K562 (cell line): ENCODE results near the gene NADK. TPM values are rescaled to one million over a fixed set of nuclear protein-coding genes. Genes with fewer than 3 reads are reported as not detected.

ENCODE experiments used
- BMI1 ChIP-seq: fragments of 150-350 bp; IDR thresholded peaks from 2 replicates; pipeline ENCODE4 v1.6.1; 2014; ENCODE audit warnings: low read length
- CAMTA2 ChIP-seq: fragments of 250-450 bp; sonication (Bioruptor Pico); conservative IDR thresholded peaks from 2 replicates; pipeline ENCODE4 v1.5.1; 2022
- CREB3L1 ChIP-seq: fragments of 450-650 bp; IDR thresholded peaks from 2 replicates; pipeline ENCODE4 v1.6.1; 2014; ENCODE audit warnings: low read depth, mild to moderate bottlenecking, moderate library complexity, borderline replicate concordance
- E2F4 ChIP-seq: sonication (generic); formaldehyde crosslinking; IDR thresholded peaks from 2 replicates; pipeline ENCODE4 v1.8.0; 2022; ENCODE audit warnings: mild to moderate bottlenecking, low read depth, missing genetic modification reagents
- ELF2 ChIP-seq: fragments of 250-450 bp; sonication (Bioruptor Pico); IDR thresholded peaks from 2 replicates; pipeline ENCODE4 v1.5.0; 2021; ENCODE audit warnings: mild to moderate bottlenecking
- ETS2 ChIP-seq: IDR thresholded peaks from 2 replicates; pipeline ENCODE4 v1.6.1; 2016; ENCODE audit warnings: borderline replicate concordance, missing genetic modification characterization, mild to moderate bottlenecking, moderate library complexity, missing compliant biosample characterization; ENCODE audit not compliant: poor library complexity, severe bottlenecking
- FOXM1 ChIP-seq, 2 experiments: fragments of 450-650 bp in 1 of 2; sonication (generic) in 1 of 2; formaldehyde crosslinking in 1 of 2; IDR thresholded peaks; 2 replicates each; pipeline versions ENCODE4 v1.6.1 to v1.9.0; 2017 to 2022; ENCODE audit warnings: low read depth in 2 of 2, mild to moderate bottlenecking in 2 of 2, missing genetic modification reagents in 1 of 2, moderate library complexity in 1 of 2
- HNRNPUL1 ChIP-seq: fragments of 200-400 bp; formaldehyde crosslinking; IDR thresholded peaks from 2 replicates; pipeline ENCODE4 v1.6.1; 2017; ENCODE audit warnings: low read length
- KAT2B ChIP-seq: IDR thresholded peaks from one replicate; pipeline ENCODE4 v1.6.1; 2012; ENCODE audit warnings: low read depth, mild to moderate bottlenecking, control low read depth, inconsistent platforms, low read length, moderate library complexity
- KDM5B ChIP-seq: fragments of 200-600 bp; sonication (generic); IDR thresholded peaks from 2 replicates; pipeline ENCODE4 v1.6.1; 2012; ENCODE audit warnings: low read depth, mild to moderate bottlenecking, moderate library complexity, low read length, control low read depth, inconsistent platforms; ENCODE audit not compliant: insufficient replicate concordance
- MCM2 ChIP-seq: fragments of 450-650 bp; IDR thresholded peaks from 2 replicates; pipeline ENCODE4 v1.6.1; 2017; ENCODE audit warnings: low read depth, mild to moderate bottlenecking
- MED1 ChIP-seq: sonication (generic); formaldehyde crosslinking; IDR thresholded peaks from 2 replicates; pipeline ENCODE4 v1.8.1; 2023; ENCODE audit warnings: missing genetic modification reagents, borderline replicate concordance
- MITF ChIP-seq: IDR thresholded peaks from 2 replicates; pipeline ENCODE4 v1.6.1; 2014; ENCODE audit warnings: antibody characterized with exemption
- NR2F6 ChIP-seq: fragments of 450-650 bp; formaldehyde crosslinking; IDR thresholded peaks from 2 replicates; pipeline ENCODE4 v1.4.0; 2020; ENCODE audit warnings: mild to moderate bottlenecking
- OTX1 ChIP-seq: fragments of 450-650 bp; formaldehyde crosslinking; IDR thresholded peaks from 2 replicates; pipeline ENCODE4 v1.4.0; 2022; ENCODE audit warnings: mild to moderate bottlenecking
- POLR2AphosphoS5 ChIP-seq: IDR thresholded peaks from 2 replicates; pipeline ENCODE4 v1.6.1; 2011; ENCODE audit warnings: mild to moderate bottlenecking, low read depth, low read length, moderate library complexity; ENCODE audit not compliant: control insufficient read depth, insufficient read depth
- POLR3G ChIP-seq: IDR thresholded peaks from 2 replicates; pipeline ENCODE4 v1.6.1; 2011; ENCODE audit not compliant: insufficient read length, insufficient replicate concordance; ENCODE audit errors: extremely low read depth
- RBBP5 ChIP-seq: fragments of 200-600 bp; sonication (generic); IDR thresholded peaks from 2 replicates; pipeline ENCODE4 v1.6.1; 2012; ENCODE audit warnings: borderline replicate concordance, mild to moderate bottlenecking, low read length, control low read depth, inconsistent platforms; ENCODE audit not compliant: insufficient read depth, poor library complexity, severe bottlenecking
- U2AF1 ChIP-seq: fragments of 200-400 bp; formaldehyde crosslinking; optimal IDR thresholded peaks from 2 replicates; pipeline ENCODE3; 2017; ENCODE audit warnings: mild to moderate bottlenecking, low read depth, low read length, moderate library complexity
- ZFX ChIP-seq: sonication (generic); formaldehyde crosslinking; IDR thresholded peaks from 2 replicates; pipeline ENCODE4 v1.8.0; 2022; ENCODE audit warnings: mild to moderate bottlenecking, missing genetic modification reagents, moderate library complexity
- ZNF197 ChIP-seq: fragments of 200-800 bp; sonication (Bioruptor generic); IDR thresholded peaks from 2 replicates; pipeline ENCODE4 v1.6.1; 2016; ENCODE audit warnings: low read depth, missing genetic modification characterization, missing compliant biosample characterization
- ZNF512 ChIP-seq: IDR thresholded peaks from 2 replicates; pipeline ENCODE4 v1.6.1; 2016; ENCODE audit warnings: missing genetic modification characterization, missing compliant biosample characterization
- ZNF561 ChIP-seq: fragments of 450-650 bp; formaldehyde crosslinking; conservative IDR thresholded peaks from 2 replicates; pipeline ENCODE4 v1.4.0; 2020; ENCODE audit warnings: mild to moderate bottlenecking, moderate library complexity
- polyA plus RNA-seq, 8 experiments: library from polyadenylated mRNA; depleted of rRNA in 4 of 8; stranded (reverse) in 5 of 8; unstranded in 3 of 8; fragments of >200 nt; fragmentation: Nextera tagmentation in 2 of 8; fragmentation: Illumina TruSeq in 1 of 8; extraction: Ambion mirVana in 2 of 8; extraction: Trizol in 1 of 8; gene quantifications; 2 replicates each; pipeline versions ENCODE4 v1.2.1 to v1.2.3, GENCODE V29; 2011 to 2014; ENCODE audit warnings: inconsistent platforms in 1 of 8, missing spikeins in 1 of 8
- total RNA-seq, 7 experiments: library from RNA; depleted of rRNA in 6 of 7; stranded (reverse); fragments of >200 nt in 6 of 7; fragmentation: Illumina TruSeq in 2 of 7; extraction: Trizol in 2 of 7; gene quantifications; 2 replicates each; pipeline versions ENCODE4 v1.2.1 to v1.2.3, GENCODE V29; 2011 to 2021; ENCODE audit warnings: low replicate concordance in 1 of 7

The NADK gene
- total and polyA plus RNA-seq, 9 of the 15 experiments (the other 6 are each of a cell fraction or from before 2014, with no cell fraction given): 1.5 to 135 (median 75.1) TPM

GRCh38 chr1:1748686-1749321, 29.5 kb downstream of the NADK start (continued):
- TF ChIP-seq MCM2 (no peak), ELF2 (CRISPR knock-in tag) (no peak), OTX1 (no peak), U2AF1 (no peak), CREB3L1 (no peak), BMI1 (no peak), ZNF512 (no peak), KDM5B (no peak), ZFX (CRISPR knock-in tag) (0 out of 2 replicates have a peak, but pooled peaks have one; percentile 22), RBBP5 (no peak), MED1 (CRISPR knock-in tag) (no peak), ZNF197 (CRISPR knock-in tag) (no peak), POLR3G (no peak), KAT2B (no peak), E2F4 (no peak), NR2F6 (CRISPR knock-in tag) (no peak), FOXM1 (IDR thresholded peaks at IDR 0.05; ENCODE audit: low read depth) (no peak), FOXM1 (CRISPR knock-in tag; IDR thresholded peaks at IDR 0.05; ENCODE audit: low read depth) (no peak), CAMTA2 (CRISPR knock-in tag) (no peak), HNRNPUL1 (no peak), ZNF561 (CRISPR knock-in tag) (no peak), ETS2 (tag) (no peak), POLR2AphosphoS5 (no peak), MITF (no peak)
